GM12874 (cell line): ENCODE results near the gene SMYD4.

ENCODE experiments used
- TF ChIP-seq, protein P1 (sequence below): IDR thresholded peaks from 2 replicates; pipeline ENCODE4 v1.5.1; 2011; ENCODE audit warnings: low read depth, mild to moderate bottlenecking, control low read depth, low read length, moderate library complexity; ENCODE audit not compliant: insufficient read depth

SMYD4 gene

GRCh38 chr17:1800712-1801111 lies 29.0 kb downstream of the SMYD4 start:
- TF ChIP-seq, protein P1, sequence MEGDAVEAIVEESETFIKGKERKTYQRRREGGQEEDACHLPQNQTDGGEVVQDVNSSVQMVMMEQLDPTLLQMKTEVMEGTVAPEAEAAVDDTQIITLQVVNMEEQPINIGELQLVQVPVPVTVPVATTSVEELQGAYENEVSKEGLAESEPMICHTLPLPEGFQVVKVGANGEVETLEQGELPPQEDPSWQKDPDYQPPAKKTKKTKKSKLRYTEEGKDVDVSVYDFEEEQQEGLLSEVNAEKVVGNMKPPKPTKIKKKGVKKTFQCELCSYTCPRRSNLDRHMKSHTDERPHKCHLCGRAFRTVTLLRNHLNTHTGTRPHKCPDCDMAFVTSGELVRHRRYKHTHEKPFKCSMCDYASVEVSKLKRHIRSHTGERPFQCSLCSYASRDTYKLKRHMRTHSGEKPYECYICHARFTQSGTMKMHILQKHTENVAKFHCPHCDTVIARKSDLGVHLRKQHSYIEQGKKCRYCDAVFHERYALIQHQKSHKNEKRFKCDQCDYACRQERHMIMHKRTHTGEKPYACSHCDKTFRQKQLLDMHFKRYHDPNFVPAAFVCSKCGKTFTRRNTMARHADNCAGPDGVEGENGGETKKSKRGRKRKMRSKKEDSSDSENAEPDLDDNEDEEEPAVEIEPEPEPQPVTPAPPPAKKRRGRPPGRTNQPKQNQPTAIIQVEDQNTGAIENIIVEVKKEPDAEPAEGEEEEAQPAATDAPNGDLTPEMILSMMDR: no peak

- TF ChIP-seq, protein P1: no peak
Measured at GRCh38 chr17:1800240-1800639, 29.5 kb downstream of the SMYD4 start.

DNA sequence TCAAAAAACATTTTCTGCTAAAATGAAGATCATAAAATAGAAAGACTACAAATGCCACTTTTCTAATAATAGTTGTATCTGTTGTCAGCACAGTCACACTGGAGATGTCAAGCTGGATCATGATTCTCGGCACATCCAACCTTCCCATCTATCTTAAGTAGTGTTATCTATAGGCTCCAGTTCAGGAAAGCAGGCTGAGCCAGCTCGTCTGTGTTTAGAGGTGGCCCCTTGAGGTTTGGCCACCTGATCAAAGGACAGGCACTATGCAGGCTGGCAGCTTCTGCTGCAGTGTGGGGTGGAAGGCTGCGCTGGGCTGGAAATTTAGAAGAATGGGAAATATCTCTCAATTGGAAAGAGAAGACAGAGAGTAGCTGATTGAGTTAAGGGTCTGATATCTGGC lies 32.4 kb downstream of the SMYD4 start:
- TF ChIP-seq, protein P1: no peak

- TF ChIP-seq, protein P1: no peak
Measured at GRCh38 chr17:1796800-1797199, 32.9 kb downstream of the SMYD4 start.

DNA sequence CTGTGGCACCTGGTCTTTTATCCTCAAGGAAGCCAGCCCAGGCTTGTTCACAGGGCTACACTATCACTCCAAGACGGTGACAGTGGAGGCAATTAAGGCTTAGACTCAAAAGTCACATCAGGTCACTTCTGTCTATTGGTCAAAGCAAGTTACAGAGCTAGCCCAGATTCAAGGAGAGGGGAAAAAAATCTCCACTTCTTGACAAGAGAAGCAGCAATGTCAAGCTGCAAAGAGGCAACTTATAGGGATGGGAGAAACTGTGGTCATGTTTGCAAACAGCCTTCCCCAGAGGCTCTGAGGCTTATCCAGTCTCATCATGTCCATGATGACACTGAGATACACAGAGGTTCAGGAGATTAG lies 36.3 kb downstream of the SMYD4 start:
- TF ChIP-seq, protein P1: no peak

- TF ChIP-seq, protein P1: no peak
Measured at GRCh38 chr17:1792495-1793446, 36.9 kb downstream of the SMYD4 start.

GRCh38 chr17:1789936-1790335 lies 39.8 kb downstream of the SMYD4 start:
- TF ChIP-seq, protein P1: no peak
